ENCODE results near the gene ZBTB7A.

- TF ChIP-seq CTCF (conservative IDR thresholded peaks at IDR 0.05; ENCODE audit: low read depth, low read length) (no peak), POLR2A (IDR thresholded peaks at IDR 0.05; ENCODE audit: low read depth, low read length) (no peak), RAD21 (IDR thresholded peaks at IDR 0.05; ENCODE audit: low read length) (no peak), MAZ (IDR thresholded peaks at IDR 0.05; ENCODE audit: borderline replicate concordance, low read depth, low read length) (no peak)
These were observed 7.8 kb downstream of the ZBTB7A start for GRCh38 chr19:4058693-4059452.
